Measurements from ENCODE around the gene ALPI.
"Not testable (repeated sequence)": the region's sequence is repeated elsewhere in the genome, so short reads cannot be mapped to it uniquely, and the experiment has no call there.

The ALPI gene

GRCh38 chr2:232455426-232456255 lies at the start of gene ALPI:
Gene ALPI, plus strand, starts transcription at chr2:232456153. Its CDS starts 47 bp downstream, at chr2:232456200.
- no peak for DNase-seq

DNA sequence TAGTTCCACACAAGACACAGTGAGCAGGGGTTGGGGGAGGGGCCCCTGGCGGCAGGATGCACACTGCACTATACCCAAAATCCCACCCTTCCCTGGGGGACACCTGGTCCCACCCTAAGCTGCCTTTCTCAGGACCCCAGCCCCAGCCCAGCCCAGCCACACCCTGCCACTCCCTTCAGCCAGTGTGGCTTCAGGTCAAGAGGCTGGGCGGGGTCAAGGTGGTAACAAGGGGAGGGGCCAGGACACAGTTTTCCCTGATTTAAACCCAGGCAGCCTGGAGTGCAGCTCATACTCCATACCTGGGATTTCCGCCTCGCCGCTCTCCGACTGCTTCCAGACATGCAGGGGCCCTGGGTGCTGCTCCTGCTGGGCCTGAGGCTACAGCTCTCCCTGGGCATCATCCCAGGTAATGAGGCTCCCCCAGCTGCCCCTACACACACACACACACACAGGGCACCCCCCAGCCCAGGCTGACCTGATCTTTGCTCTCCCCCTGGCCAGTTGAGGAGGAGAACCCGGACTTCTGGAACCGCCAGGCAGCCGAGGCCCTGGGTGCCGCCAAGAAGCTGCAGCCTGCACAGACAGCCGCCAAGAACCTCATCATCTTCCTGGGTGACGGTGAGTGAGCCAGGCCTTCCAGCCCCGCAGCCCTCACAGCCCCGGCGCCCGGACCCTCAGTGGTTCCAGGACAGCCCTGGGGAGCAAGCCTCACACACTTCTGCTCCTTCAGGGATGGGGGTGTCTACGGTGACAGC lies 49.2 kb upstream of the ALPI start, which contains the start of gene ALPG:
ALPG (plus strand) TSS at position 289 of the 755 bp plus-strand sequence; CDS start at position 340, 51 bp downstream.
- DNase-seq, result no peak

DNA sequence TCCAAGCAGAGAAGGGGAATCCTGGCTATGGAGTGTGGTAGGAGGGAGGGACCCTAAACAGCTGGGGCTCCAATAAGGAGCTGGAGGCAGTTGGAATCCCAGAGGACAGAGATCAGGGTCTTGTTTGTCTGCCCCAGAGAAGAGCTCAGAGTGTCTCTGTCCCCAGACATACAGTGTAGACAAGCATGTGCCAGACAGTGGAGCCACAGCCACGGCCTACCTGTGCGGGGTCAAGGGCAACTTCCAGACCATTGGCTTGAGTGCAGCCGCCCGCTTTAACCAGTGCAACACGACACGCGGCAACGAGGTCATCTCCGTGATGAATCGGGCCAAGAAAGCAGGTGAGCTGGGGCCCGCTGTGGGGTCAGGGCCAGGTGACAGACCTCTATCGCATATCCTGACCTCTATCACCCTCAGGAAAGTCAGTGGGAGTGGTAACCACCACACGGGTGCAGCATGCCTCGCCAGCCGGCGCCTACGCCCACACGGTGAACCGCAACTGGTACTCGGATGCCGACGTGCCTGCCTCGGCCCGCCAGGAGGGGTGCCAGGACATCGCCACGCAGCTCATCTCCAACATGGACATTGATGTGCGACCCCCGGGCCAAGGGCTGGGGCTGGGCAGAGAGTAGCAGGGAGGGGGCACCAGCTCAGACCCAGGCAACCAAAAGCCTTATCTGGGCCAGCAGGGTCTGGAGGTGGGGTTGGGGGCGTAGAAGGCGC lies 48.4 kb upstream of the ALPI start:
- DNase-seq, result not testable (repeated sequence)

- not testable (repeated sequence) for DNase-seq
These were observed 47.7 kb upstream of the ALPI start for GRCh38 chr2:232408269-232408668.

GRCh38 chr2:232409617-232410016 lies 46.3 kb upstream of the ALPI start:
- not testable (repeated sequence) for DNase-seq

DNA sequence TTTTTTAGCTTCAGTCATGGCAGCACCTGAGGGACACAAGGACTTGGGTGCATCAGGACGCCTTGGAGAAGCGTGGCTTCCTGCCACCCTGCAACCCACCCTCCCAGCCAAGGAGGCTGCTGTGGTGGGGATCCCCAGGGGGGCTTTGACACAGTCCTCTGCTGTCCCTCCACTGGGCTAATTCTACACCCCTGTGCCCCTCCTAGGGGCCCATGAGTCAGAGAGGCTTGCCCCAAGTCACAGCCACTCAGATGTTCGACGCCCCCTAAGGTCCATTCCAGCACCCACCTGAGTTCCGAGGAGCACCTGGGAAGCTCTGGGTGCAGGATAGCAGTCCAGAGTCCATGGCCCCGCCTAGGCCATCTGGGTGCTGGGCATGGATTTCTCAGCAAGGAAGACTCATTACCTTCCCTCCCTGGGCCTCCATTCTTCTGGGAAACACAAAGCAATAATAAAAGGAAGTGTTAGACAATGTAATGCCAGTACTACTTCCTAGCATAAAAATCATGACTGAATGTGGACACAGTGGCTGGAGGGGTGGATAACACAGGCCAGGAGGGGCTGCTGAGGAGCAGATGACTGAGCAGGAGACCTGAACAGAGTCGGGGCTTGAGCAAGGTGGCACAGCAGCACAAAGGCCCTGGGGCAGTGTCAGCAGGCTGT lies 45.6 kb upstream of the ALPI start:
- DNase-seq, result no peak

DNA sequence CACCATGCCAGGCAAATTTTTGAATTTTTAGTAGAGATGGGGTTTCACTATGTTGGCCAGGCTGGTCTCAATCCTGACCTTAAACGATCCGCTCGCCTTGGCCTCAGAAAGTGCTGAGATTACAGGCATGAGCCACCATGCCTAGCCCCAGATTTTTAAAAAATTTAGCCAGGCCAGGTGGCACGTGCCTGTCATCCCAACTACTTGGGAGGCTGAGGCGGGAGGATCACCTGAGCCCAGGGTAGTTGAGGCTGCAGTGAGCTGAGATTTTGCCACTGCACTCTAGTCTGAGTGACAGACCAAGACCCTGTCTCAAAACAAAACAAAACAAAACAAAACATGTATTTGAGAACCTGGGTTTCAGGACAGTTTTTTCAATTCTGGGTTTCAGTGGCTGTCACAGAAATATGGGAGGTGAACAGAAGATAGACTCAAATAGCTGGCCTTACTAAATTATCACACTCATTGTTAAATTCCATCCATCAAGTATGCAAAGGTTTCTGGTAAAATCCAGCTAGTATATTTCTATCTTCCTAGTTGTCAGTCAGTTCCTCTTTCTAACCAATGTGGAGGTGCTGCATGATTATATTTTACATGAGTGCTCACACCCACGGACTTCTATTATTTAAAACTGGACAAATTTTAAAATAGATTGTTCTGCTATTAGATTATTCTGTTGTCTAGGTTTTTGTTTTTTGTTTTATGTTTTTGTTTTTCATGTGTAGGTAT lies 43.9 kb upstream of the ALPI start:
- DNase-seq, result no peak

GRCh38 chr2:232412986-232413385 lies 43.0 kb upstream of the ALPI start:
- DNase-seq, result no peak

DNA sequence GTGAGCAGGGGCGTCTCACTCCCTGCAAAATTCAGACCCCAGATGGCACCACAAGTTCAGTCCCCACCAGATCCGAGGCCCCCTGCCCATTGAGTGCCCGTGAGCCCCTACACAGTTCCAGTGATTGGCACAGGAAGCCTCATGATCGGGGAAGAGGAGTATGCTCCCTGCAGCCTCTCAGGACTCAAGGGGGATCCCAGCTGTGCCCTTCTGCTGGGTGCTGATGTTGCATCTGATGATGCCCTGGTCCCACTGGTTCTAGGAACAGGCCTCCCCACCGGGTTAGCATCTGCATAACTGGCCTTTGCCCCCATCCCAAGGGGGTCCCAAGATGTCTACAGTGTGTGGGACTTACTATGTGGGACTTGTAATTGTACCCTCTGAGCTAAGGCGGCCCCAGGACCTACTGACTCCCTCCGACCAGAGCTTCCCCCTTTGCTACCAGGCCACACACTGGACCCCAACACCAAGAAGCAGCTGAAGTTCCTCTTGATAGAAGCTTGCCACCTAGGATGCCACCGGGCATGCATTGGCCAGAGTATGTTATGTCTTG lies 40.7 kb upstream of the ALPI start:
- no peak for DNase-seq

DNA sequence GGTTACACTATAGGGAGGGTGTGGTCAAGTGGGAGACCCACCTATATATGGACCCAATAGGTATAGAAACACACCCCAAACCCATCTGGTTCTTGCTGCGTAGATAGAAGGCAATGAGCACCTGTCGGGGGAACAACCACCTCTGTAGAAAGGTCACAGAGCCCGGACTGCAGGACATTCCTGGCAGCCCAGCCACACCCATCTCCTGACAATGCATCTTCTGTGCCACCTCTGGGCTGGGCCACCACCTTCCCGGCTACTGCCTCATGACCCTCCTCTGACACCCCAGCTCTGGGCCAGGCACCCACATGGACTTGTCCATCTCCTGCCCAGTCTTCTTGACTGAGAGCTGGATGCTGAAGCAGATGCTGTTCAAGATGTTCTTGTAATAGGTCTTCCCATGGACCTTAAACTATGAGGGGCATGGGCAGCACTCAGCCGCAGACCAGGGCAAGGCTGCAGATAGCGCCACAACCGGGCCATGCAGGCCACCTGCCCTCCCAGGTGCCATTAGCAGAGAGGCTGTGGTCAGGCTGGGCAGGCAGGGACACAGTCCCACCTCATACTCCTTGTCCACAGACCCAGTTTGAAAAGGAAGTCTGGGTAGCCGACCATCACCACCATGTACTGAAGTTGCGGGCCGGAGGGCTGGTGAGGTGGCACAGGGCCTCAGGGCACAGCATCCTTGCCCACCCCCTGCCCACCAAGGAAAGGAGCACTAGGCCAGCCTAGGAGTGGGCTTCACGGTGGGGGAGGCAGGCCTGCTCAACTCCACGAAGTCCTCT lies 40.0 kb upstream of the ALPI start:
- no peak for DNase-seq

GRCh38 chr2:232416521-232417470 lies 39.2 kb upstream of the ALPI start:
- no peak for DNase-seq

GRCh38 chr2:232417489-232417888 lies 38.5 kb upstream of the ALPI start:
- DNase-seq, result no peak

- no peak for DNase-seq
These were observed 37.9 kb upstream of the ALPI start for GRCh38 chr2:232418056-232418455.

GRCh38 chr2:232418466-232419244 lies 37.3 kb upstream of the ALPI start:
- DNase-seq, result no peak

- no peak for DNase-seq
These were observed 36.5 kb upstream of the ALPI start for GRCh38 chr2:232419245-232420072.

DNA sequence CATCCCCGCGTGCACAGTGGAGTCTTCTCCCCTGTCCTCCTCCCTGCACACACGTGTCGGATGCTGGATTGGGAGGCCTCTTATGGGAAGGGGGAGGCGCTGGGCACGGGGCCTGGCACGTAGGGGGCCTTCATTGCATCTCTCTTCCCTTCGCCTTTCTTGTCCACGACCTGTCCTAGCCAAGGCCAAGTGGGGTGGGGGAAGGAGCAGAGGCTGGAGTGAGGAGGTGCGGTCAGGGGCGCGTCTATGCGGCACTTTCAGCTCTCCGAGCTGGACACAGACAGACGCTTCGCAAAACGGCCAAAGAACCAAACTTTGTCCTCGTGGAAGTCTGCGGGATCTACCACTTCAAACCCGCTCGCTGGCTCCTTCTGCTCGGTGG lies 35.9 kb upstream of the ALPI start:
- DNase-seq, result no peak

DNA sequence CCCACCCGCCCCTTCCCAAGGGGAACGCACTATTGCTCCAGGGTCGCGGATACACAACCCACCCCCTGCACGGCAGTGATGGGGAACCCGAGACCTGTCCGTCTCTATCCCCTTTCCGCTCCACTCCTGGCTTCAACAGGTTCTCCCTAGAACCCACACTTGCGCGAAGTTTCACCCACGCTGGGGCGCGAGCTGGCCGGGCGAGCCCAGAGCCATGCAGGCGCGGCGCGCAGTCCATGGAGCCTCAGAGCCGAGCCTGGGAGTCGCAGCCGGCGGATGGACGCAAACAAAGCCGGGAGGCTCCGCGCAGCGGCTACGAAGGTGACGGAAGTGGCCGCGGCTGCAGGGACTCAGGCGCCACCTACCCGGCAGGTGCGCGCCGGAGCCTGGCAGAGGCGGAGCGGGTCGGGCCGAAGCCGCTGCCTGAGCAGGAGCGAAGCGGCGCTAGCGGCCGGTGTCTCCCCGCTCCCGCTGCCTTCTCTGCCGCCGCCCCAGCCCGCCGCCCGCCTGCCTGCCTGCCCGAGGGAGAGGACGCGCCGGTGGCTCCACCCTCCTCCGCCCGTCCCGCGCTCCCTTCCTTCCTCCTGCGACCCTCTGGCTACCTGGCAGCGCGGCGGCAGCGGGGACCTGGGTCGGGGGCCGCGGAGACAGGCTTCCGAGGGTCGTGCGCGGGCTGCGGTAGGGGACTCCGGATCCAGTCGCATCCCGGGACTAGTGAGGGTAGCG lies 35.3 kb upstream of the ALPI start:
- no peak for DNase-seq
